ENCODE data around the gene CRISP2. TPM values are rescaled to one million over a fixed set of nuclear protein-coding genes. Genes with fewer than 3 reads are reported as not detected.

CRISP2 gene
- total and polyA plus RNA-seq, 9 of the 15 experiments (the other 6 are each of a cell fraction or from before 2014, with no cell fraction given) = not detected

DNA sequence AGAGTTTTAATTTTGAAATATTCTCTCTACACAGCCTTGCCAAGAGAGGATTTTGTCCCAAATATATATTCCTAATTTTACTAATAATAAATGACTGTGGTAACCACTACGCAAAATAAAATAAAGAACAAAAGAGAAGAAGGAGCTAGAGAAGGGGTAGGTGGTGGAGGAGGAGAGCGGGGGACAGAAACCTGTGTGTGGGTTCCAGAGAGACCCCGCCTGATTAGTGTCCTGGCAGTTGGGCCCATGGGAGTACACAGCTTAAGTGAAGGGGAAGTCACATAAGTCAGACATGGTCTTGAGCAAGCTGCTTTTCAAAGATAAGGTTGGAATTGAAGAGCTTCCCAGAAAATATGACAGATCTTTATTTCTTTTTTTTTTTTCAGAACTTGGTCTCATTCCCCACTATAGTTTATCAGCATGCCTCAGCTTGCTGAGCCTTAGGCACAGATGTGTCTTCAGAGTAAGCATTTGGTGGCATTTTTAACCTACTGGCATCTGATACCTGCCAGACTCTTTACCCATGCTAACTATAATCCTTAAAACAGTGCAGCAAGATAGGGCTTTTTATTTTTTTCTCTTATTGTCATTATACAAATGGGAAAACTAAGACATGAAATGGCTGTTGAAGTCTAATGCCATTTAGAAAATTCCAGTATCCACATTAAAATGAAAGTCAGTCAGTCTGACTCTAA lies 67.1 kb downstream of the CRISP2 start (continued):
- TF ChIP-seq, protein P1, sequence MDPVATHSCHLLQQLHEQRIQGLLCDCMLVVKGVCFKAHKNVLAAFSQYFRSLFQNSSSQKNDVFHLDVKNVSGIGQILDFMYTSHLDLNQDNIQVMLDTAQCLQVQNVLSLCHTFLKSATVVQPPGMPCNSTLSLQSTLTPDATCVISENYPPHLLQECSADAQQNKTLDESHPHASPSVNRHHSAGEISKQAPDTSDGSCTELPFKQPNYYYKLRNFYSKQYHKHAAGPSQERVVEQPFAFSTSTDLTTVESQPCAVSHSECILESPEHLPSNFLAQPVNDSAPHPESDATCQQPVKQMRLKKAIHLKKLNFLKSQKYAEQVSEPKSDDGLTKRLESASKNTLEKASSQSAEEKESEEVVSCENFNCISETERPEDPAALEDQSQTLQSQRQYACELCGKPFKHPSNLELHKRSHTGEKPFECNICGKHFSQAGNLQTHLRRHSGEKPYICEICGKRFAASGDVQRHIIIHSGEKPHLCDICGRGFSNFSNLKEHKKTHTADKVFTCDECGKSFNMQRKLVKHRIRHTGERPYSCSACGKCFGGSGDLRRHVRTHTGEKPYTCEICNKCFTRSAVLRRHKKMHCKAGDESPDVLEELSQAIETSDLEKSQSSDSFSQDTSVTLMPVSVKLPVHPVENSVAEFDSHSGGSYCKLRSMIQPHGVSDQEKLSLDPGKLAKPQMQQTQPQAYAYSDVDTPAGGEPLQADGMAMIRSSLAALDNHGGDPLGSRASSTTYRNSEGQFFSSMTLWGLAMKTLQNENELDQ (CRISPR knock-in tag; IDR thresholded peaks at IDR 0.05; ENCODE audit: borderline replicate concordance) = no peak
- TF ChIP-seq BCL6 (CRISPR knock-in tag; IDR thresholded peaks at IDR 0.05) (no peak), KAT7 (CRISPR knock-in tag; IDR thresholded peaks at IDR 0.05; ENCODE audit: borderline replicate concordance) (no peak), ZNF668 (CRISPR knock-in tag; IDR thresholded peaks at IDR 0.05) (no peak), CAMTA2 (CRISPR knock-in tag; conservative IDR thresholded peaks at IDR 0.05) (no peak), PRPF4 (IDR thresholded peaks at IDR 0.05; ENCODE audit: insufficient read depth, low read depth, low read length, poor library complexity, severe bottlenecking) (no peak), ZNF79 (CRISPR knock-in tag; IDR thresholded peaks at IDR 0.05; ENCODE audit: low read depth) (no peak), ZC3H4 (CRISPR knock-in tag; IDR thresholded peaks at IDR 0.05; ENCODE audit: borderline replicate concordance) (no peak), EHMT2 (IDR thresholded peaks at IDR 0.05) (peak; percentile 86), DDX20 (tag; IDR thresholded peaks at IDR 0.05; ENCODE audit: low read depth) (no peak; the same call in 1 of the 2 replicates), POLR3A (IDR thresholded peaks at IDR 0.05; ENCODE audit: borderline replicate concordance, extremely low read depth, insufficient read depth, insufficient read length) (no peak), ZFX (CRISPR knock-in tag; IDR thresholded peaks at IDR 0.05) (peak; percentile 60), SETDB1 (IDR thresholded peaks at IDR 0.05; ENCODE audit: low read length) (no peak), DIDO1 (tag; IDR thresholded peaks at IDR 0.05; ENCODE audit: low read depth) (no peak)
- TF ChIP-seq, protein P2, sequence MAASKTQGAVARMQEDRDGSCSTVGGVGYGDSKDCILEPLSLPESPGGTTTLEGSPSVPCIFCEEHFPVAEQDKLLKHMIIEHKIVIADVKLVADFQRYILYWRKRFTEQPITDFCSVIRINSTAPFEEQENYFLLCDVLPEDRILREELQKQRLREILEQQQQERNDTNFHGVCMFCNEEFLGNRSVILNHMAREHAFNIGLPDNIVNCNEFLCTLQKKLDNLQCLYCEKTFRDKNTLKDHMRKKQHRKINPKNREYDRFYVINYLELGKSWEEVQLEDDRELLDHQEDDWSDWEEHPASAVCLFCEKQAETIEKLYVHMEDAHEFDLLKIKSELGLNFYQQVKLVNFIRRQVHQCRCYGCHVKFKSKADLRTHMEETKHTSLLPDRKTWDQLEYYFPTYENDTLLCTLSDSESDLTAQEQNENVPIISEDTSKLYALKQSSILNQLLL (CRISPR knock-in tag; IDR thresholded peaks at IDR 0.05; ENCODE audit: borderline replicate concordance) = no peak
- TF ChIP-seq, protein P3, sequence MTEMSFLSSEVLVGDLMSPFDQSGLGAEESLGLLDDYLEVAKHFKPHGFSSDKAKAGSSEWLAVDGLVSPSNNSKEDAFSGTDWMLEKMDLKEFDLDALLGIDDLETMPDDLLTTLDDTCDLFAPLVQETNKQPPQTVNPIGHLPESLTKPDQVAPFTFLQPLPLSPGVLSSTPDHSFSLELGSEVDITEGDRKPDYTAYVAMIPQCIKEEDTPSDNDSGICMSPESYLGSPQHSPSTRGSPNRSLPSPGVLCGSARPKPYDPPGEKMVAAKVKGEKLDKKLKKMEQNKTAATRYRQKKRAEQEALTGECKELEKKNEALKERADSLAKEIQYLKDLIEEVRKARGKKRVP (CRISPR knock-in tag; IDR thresholded peaks at IDR 0.05) = no peak
- TF ChIP-seq, protein P4, sequence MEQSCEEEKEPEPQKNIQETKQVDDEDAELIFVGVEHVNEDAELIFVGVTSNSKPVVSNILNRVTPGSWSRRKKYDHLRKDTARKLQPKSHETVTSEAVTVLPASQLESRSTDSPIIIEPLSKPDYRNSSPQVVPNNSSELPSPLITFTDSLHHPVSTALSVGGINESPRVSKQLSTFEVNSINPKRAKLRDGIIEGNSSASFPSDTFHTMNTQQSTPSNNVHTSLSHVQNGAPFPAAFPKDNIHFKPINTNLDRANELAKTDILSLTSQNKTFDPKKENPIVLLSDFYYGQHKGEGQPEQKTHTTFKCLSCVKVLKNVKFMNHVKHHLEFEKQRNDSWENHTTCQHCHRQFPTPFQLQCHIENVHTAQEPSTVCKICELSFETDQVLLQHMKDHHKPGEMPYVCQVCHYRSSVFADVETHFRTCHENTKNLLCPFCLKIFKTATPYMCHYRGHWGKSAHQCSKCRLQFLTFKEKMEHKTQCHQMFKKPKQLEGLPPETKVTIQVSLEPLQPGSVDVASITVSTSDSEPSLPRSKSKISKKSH (CRISPR knock-in tag; IDR thresholded peaks at IDR 0.05) = no peak
